Measurements from ENCODE around the gene ZNF512B.

ZNF512B gene

DNA sequence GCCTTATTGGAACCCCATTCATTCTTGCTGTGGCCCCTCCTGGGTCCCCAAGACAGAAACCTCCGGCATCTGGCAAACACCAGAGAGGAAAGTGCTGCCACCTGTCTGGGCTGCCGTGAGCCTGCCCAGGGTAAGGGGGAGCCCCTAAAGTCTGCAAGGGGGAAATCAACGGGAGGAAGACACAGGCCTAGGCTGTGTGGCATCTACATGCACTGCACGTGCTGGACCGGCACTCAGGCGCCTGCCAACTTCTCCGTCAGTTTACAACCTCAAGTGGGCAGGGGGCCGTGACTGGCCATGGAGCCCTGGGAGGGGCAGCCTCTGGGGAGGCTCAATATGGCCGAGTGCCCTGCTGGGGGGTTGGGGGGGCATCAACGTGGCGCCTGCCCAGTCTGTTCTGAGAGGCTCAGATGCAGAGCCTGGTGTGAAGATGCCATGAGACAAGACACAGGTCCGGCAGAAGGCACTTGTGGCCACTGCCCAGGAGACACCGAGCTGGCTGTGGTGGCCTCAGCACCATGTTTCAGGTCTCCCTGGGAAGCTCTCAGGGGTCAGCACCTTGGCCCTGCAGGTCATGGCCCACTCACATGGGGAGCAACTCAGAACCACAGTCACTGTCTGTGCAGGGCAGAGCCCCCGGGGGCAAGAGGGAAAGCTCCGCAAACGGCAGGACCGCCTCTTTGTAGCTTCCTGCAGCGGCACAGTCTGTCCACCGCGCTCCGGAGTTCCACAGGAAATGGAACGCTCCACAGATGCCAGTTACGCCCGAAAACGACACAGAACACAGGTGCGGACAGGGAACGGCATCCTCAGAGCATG lies 21.9 kb downstream of the ZNF512B start:
- peaks cover 4% of the 10 kb centered on the region for H3K36me3 ChIP-seq (ENCODE audit: control insufficient read depth, insufficient read depth, low read length)
- H3K4me1 ChIP-seq (ENCODE audit: control insufficient read depth, insufficient read depth, low read length) = peaks cover 57% of the 10 kb centered on the region
- peak overlapping the region; percentile 20 for H3K9ac ChIP-seq (ENCODE audit: low read length)
- H3K27me3 ChIP-seq (ENCODE audit: control insufficient read depth, insufficient read depth, low read length) = no peaks in the 10 kb centered on the region
- H3K4me3 ChIP-seq (ENCODE audit: low read length) = no peak overlapping the region
- no peaks in the 10 kb centered on the region for H3K9me3 ChIP-seq (ENCODE audit: control insufficient read depth, low read length)

DNA sequence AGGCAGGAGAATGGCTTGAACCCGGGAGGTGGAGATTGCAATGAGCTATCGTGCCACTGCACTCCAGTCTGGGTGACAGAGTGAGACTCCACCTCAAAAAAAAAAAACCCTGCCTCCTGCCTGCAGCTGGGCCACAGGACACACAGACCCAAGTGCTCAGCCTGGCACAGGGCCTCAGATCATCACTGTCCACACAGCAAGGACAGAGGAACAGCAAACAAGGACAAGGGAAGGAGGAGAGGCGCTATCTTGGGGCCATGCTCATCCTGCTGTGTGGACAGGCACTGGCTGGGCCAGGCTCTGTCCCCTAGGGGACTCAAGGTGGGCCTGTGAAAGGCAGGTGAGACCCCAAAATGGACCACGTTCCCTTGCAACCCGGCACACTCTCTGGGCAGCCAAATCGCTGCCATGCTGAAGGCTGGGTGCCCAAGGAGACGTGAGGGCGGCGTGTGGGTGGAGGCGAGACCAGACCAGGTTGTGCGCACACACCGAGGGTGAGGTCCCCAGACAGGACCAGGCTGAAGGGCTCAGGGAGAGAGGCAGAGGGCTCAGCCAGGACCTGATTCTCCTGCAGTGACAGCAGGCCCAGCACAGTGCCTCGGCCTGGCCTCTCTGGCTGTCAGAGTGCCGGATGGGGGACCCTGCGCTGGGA lies 22.6 kb downstream of the ZNF512B start:
- H3K9ac ChIP-seq (ENCODE audit: low read length) = no peak overlapping the region
- H3K36me3 ChIP-seq (ENCODE audit: control insufficient read depth, insufficient read depth, low read length) = peaks cover 4% of the 10 kb centered on the region
- no peak overlapping the region for H3K4me3 ChIP-seq (ENCODE audit: low read length)
- no peaks in the 10 kb centered on the region for H3K9me3 ChIP-seq (ENCODE audit: control insufficient read depth, low read length)
- H3K4me1 ChIP-seq (ENCODE audit: control insufficient read depth, insufficient read depth, low read length) = peaks cover 52% of the 10 kb centered on the region
- H3K27me3 ChIP-seq (ENCODE audit: control insufficient read depth, insufficient read depth, low read length) = no peaks in the 10 kb centered on the region

DNA sequence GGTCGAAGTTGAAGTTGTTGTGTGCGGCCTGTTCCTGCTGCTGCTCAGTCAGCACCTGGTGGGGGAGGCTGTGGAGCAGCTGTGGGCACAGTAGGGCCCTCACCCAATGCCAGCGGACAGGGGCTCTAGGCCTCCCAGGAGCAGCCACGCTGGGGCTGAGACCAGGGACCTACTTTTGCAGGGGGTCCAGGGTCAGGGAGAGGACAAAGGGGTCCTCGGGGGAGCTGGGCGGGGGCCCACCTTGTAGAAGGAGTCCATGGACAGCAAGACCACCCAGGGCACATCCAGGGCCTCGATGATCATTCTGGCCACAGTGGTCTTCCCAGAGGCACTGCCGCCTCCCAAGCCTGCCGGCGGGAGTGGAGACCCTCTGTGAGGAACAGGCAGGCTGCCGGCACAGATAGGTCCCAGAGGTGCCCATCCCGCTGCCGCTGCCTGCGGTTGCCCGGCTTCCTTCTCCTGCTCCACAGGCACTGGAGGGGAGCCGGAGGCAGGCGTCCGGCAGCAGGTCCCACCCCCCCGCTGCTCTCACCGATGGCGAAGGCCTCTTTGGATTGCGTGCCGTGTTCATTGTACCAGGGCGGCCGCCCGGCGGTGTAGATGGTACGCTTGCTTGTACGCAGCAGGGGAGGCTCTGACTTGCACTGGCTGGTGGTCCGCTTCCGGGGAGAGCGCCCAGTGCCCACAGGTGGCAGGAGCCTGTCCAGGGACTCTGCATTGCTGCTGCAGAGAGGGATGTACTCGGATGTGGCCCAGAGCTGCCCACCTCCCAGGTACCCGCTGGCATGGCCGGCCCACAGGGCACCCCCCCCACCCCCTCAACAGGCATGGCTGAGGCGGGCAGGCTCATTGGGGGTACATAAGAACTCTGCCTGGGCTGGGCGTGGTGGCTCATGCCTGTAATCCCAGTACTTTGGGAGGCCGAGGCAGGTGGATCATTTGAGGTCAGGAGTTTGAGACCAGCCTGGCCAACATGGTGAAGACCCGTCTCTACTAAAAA lies 23.5 kb downstream of the ZNF512B start:
- H3K4me3 ChIP-seq (ENCODE audit: low read length) = no peak overlapping the region
- peaks cover 44% of the 10 kb centered on the region for H3K4me1 ChIP-seq (ENCODE audit: control insufficient read depth, insufficient read depth, low read length)
- H3K9ac ChIP-seq (ENCODE audit: low read length) = no peak overlapping the region
- no peaks in the 10 kb centered on the region for H3K27me3 ChIP-seq (ENCODE audit: control insufficient read depth, insufficient read depth, low read length)
- no peaks in the 10 kb centered on the region for H3K9me3 ChIP-seq (ENCODE audit: control insufficient read depth, low read length)
- H3K36me3 ChIP-seq (ENCODE audit: control insufficient read depth, insufficient read depth, low read length) = peaks cover 4% of the 10 kb centered on the region

DNA sequence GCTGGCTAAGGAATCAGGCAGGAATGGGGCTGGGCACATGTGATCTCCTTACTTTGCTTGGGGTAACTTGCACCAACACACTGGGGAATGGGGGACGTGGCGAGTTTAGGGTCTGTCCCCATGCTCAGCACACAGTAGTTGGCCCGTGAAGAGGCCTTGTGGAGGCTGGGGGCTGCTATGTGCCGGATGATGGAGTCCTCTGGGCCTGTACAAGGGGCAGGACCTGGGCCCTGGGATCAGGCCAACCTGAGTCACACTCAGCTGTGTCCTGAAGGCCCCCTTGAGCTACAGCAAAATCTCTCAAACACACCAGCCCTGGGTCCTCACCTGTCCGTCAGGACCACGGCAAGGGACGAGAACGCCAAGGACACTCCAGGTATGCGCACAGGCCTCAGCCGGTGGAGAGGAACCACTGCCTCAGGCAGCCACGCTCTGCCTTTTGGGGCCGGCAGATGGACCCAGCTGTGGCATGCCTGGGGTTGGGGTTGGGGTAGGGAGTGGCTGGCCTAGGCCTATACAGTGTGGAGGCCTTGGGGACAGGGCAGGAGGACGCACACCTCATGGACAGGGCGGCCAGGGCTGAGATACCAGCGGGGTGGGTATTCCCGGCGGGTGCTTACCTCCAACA lies 24.6 kb downstream of the ZNF512B start:
- peaks cover 33% of the 10 kb centered on the region for H3K4me1 ChIP-seq (ENCODE audit: control insufficient read depth, insufficient read depth, low read length)
- H3K9me3 ChIP-seq (ENCODE audit: control insufficient read depth, low read length) = no peaks in the 10 kb centered on the region
- no peaks in the 10 kb centered on the region for H3K27me3 ChIP-seq (ENCODE audit: control insufficient read depth, insufficient read depth, low read length)
- no peak overlapping the region for H3K4me3 ChIP-seq (ENCODE audit: low read length)
- H3K9ac ChIP-seq (ENCODE audit: low read length) = no peak overlapping the region
- peaks cover 4% of the 10 kb centered on the region for H3K36me3 ChIP-seq (ENCODE audit: control insufficient read depth, insufficient read depth, low read length)

DNA sequence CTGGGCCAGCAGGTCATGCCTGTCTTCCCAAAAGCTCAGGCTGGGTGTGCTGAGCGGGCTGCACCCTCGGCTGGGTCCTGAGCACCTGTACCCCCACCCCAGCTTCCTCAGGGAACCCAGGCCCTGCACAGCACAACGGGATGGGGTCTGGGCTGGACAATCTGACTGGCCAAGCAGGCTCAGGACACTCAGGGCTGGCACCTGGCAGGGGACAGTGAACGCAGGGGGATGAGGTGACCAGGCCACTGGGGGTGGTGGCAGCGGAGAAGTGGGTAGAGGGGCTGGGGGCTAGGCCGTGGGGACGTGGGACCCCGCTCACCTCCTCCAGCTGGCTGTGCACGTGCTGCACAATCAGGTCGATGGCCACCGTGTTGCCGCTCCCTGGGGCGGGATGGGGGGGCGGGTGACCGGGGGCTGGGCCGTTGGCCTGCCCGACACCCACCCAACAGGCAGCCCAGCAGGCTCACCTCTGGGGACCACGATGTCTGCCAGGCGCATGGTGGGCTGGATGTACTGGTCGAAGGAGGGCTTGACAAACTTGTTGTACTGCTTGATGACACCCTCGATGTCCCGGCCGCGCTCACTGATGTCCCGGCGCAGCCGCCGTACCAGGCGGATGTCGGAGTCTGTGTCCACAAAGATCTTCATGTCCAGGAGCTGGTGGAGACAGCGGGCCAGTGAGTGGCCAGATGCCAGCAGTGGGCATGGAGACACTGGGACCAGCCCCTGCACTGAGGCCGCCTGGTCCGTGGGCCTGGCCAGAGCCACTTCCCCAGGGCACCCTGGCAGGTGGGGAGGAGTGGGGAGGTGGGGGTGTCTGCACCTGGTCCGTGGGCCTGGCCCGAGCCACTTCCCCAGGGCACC lies 25.4 kb downstream of the ZNF512B start:
- Histone ChIP-seq H3K4me1 (ENCODE audit: control insufficient read depth, insufficient read depth, low read length) (peaks cover 24% of the 10 kb centered on the region), H3K4me3 (ENCODE audit: low read length) (no peak overlapping the region), H3K9me3 (ENCODE audit: control insufficient read depth, low read length) (no peaks in the 10 kb centered on the region), H3K27me3 (ENCODE audit: control insufficient read depth, insufficient read depth, low read length) (no peaks in the 10 kb centered on the region), H3K9ac (ENCODE audit: low read length) (no peak overlapping the region), H3K36me3 (ENCODE audit: control insufficient read depth, insufficient read depth, low read length) (peaks cover 4% of the 10 kb centered on the region)

DNA sequence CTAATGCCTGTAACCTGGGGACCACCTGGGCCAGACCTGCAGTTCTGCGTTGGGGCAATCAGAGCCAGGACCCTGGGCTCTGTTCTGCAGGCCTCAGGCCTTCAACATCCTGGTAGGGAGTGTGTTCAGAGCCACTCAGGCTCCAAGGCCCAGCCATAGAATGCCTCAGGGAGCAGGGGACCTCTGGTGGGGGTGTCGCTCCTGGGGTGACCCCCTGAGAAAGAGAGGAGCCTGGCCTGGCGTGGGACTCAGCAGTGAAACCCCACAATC lies 26.0 kb downstream of the ZNF512B start:
- Histone ChIP-seq H3K9me3 (ENCODE audit: control insufficient read depth, low read length) (no peaks in the 10 kb centered on the region), H3K4me1 (ENCODE audit: control insufficient read depth, insufficient read depth, low read length) (peaks cover 19% of the 10 kb centered on the region), H3K4me3 (ENCODE audit: low read length) (no peak overlapping the region), H3K9ac (ENCODE audit: low read length) (no peak overlapping the region), H3K36me3 (ENCODE audit: control insufficient read depth, insufficient read depth, low read length) (peaks cover 4% of the 10 kb centered on the region), H3K27me3 (ENCODE audit: control insufficient read depth, insufficient read depth, low read length) (no peaks in the 10 kb centered on the region)

DNA sequence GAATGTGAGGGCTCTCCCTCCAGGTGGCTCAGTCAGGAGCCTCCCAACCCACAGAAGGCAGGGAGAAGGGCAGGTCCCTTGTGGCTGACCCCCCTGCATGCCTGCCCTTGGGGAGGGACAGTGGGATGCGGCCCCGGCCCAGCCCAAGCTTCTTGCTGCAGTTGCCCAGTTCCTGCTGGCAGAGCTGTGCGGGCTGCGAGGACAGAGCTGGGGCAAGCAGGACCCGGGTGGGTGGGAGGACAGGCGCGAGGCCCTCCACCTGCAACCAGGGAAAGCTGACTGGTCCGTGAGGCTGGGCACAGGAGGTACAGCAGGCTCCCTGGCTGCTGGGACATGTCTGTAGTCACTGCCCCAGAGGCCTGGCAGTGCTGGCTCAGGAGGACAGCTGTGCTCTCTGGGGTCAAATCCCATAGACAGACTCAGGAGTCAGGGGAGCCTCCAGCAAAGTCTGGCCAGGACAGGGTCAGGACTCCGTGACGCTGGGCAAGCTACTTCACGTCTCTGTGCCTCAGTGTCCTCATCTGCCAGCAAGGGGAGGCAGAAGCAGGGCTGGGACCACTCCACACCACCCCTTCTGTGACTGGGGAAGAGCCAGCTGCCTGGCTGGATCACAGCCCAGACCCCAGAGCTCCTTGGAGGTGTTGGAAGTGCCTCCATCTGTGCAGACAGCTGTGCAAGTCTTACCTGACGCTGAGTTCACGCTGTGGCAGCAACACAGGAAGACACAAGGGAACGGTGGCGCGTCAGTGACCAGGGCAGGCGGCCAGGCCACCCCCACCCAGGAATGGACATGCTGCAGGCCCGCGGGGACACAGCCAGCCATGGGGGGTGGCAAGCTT lies 26.5 kb downstream of the ZNF512B start:
- Histone ChIP-seq H3K36me3 (ENCODE audit: control insufficient read depth, insufficient read depth, low read length) (peaks cover 4% of the 10 kb centered on the region), H3K9ac (ENCODE audit: low read length) (no peak overlapping the region), H3K4me1 (ENCODE audit: control insufficient read depth, insufficient read depth, low read length) (peaks cover 13% of the 10 kb centered on the region)

DNA sequence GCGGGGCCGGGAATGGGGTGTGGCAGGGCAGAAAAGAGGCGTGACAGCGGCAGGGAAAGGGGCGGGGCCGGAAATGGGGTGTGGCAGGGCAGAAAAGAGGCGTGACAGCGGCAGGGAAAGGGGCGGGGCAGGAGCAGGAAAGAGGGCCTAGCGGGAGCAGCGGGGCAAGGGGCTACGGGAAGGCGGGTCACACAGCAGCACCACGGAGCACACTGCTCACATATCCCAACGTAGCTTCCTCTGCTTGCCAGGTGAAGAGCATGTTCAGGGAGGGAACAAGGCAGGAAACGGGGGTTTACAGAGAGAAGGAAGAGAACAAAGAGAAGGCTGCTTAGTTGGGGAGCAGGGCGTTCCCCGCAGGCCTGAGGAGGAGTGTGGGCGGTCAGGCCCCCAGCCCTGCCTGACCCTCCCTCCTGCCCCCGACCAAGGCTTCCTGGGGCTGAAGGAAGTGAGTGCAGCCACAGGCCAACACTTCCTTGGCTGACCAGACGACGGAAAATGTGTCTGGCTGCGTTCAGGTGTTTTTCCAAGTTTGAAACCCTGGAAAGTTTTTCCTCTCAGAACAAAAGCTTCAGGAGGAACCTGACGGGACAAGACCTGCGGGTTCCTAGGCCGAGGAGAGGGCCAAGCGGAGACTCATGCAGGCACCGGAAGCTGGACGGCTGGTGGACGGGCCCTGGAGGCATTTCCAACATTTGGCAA lies 27.3 kb downstream of the ZNF512B start:
- H3K36me3 ChIP-seq (ENCODE audit: control insufficient read depth, insufficient read depth, low read length) = peaks cover 4% of the 10 kb centered on the region

More for the DNA sequence above, 26.5 kb downstream of the ZNF512B start:
- Histone ChIP-seq H3K27me3 (ENCODE audit: control insufficient read depth, insufficient read depth, low read length) (no peaks in the 10 kb centered on the region), H3K9me3 (ENCODE audit: control insufficient read depth, low read length) (no peaks in the 10 kb centered on the region), H3K4me3 (ENCODE audit: low read length) (no peak overlapping the region)

DNA sequence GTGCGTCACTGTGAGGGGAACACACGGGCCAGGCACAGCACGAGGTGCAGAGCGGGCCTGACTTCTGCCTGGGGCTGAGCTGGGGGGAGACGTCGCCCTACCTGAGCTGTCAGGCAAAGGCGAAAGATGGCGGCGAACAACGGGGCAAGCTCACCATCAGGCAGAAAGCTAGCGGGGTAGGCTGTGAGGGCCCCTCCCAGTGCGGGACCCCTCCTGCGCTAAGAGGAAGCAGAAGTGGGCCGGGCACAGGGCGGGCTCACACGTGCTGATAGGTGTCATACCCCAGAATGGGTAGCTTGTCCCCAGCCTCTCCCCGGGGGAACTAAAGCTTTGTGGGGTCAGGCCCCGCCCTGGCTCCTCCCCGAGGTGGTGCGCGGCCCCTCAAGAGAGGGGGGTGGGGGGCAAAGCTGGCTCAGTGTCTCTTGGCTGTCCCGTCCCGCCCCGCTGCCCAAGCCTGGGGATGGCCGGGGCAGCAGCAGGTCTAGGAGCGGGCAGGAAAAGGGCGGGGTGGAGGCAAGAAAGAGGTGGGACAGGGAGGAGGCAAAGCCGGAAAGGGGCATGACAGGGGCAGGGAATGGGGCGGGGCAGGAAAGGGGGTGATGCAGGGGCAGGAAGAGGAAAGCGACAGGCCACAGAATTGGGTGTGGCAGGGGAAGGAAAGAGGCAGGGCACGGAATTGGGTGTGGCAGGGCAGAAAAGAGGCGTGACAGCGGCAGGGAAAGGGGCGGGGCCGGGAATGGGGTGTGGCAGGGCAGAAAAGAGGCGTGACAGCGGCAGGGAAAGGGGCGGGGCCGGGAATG lies 28.2 kb downstream of the ZNF512B start:
- peaks cover 4% of the 10 kb centered on the region for H3K36me3 ChIP-seq (ENCODE audit: control insufficient read depth, insufficient read depth, low read length)

More for the DNA sequence above, 27.3 kb downstream of the ZNF512B start:
- H3K4me1 ChIP-seq (ENCODE audit: control insufficient read depth, insufficient read depth, low read length) = peaks cover 5% of the 10 kb centered on the region
- no peaks in the 10 kb centered on the region for H3K27me3 ChIP-seq (ENCODE audit: control insufficient read depth, insufficient read depth, low read length)
- no peak overlapping the region for H3K4me3 ChIP-seq (ENCODE audit: low read length)
- no peaks in the 10 kb centered on the region for H3K9me3 ChIP-seq (ENCODE audit: control insufficient read depth, low read length)
- no peak overlapping the region for H3K9ac ChIP-seq (ENCODE audit: low read length)

More for the DNA sequence above, 28.2 kb downstream of the ZNF512B start:
- Histone ChIP-seq H3K4me1 (ENCODE audit: control insufficient read depth, insufficient read depth, low read length) (no peaks in the 10 kb centered on the region), H3K4me3 (ENCODE audit: low read length) (no peak overlapping the region), H3K9ac (ENCODE audit: low read length) (no peak overlapping the region), H3K9me3 (ENCODE audit: control insufficient read depth, low read length) (no peaks in the 10 kb centered on the region), H3K27me3 (ENCODE audit: control insufficient read depth, insufficient read depth, low read length) (no peaks in the 10 kb centered on the region)

All from mucosa of stomach (tissue), 1 donor.